DOHH2 (cell line): ENCODE results near the gene FXYD1.

Experiments
- H3F3A ChIP-seq: fragments of 200-600 bp; sonication (generic), shearing (Covaris generic); 2 replicates; pipeline ENCODE4 v1.6.0; 2016; ENCODE audit warnings: antibody characterized with exemption, mild to moderate bottlenecking; ENCODE audit not compliant: control insufficient read depth, insufficient read depth
- H3K27ac ChIP-seq: fragments of 200-600 bp; sonication (generic); 2 replicates; pipeline ENCODE4 v1.5.1; 2014; ENCODE audit warnings: low read depth, mild to moderate bottlenecking, low read length, moderate library complexity
- H3K27me3 ChIP-seq: fragments of 200-600 bp; sonication (generic); 2 replicates; pipeline ENCODE4 v1.6.1; 2014; ENCODE audit warnings: mild to moderate bottlenecking, low read length, mixed read lengths; ENCODE audit not compliant: control insufficient read depth
- H3K36me3 ChIP-seq: fragments of 200-600 bp; sonication (generic); 2 replicates; pipeline ENCODE4 v1.6.1; 2014; ENCODE audit warnings: mild to moderate bottlenecking, low read length, moderate library complexity, mixed read lengths; ENCODE audit not compliant: control insufficient read depth
- H3K4me1 ChIP-seq: fragments of 200-600 bp; sonication (generic); 2 replicates; pipeline ENCODE4 v1.6.1; 2014; ENCODE audit warnings: mild to moderate bottlenecking, low read length, mixed read lengths; ENCODE audit not compliant: control insufficient read depth
- H3K4me2 ChIP-seq: fragments of 200-600 bp; sonication (generic); 2 replicates; pipeline ENCODE4 v1.6.0; 2014; ENCODE audit warnings: mild to moderate bottlenecking, low read length, moderate library complexity
- H3K4me3 ChIP-seq: fragments of 200-600 bp; sonication (generic); 2 replicates; pipeline ENCODE4 v1.5.1; 2014; ENCODE audit warnings: mild to moderate bottlenecking, low read length, mixed read lengths
- H3K79me2 ChIP-seq: fragments of 200-600 bp; sonication (generic); 2 replicates; pipeline ENCODE4 v1.6.1; 2014; ENCODE audit warnings: mild to moderate bottlenecking, low read length, mixed read lengths; ENCODE audit not compliant: control insufficient read depth
- H3K9me2 ChIP-seq: fragments of 200-600 bp; sonication (generic); replicated peaks from 2 replicates; pipeline ENCODE4 v1.6.1; 2014; ENCODE audit warnings: mild to moderate bottlenecking, low read length, mixed read lengths; ENCODE audit not compliant: control insufficient read depth
- H3K9me3 ChIP-seq: fragments of 200-600 bp; sonication (generic); 2 replicates; pipeline ENCODE4 v1.6.1; 2014; ENCODE audit warnings: antibody characterized with exemption, low read length, mixed read lengths; ENCODE audit not compliant: control insufficient read depth, insufficient read depth
- H4K20me1 ChIP-seq: fragments of 200-600 bp; sonication (generic); 2 replicates; pipeline ENCODE4 v1.6.0; 2014; ENCODE audit warnings: low read depth, mild to moderate bottlenecking, antibody characterized with exemption, low read length, moderate library complexity; ENCODE audit not compliant: control insufficient read depth, insufficient read depth
- CTCF ChIP-seq: fragments of 200-600 bp; sonication (generic); IDR thresholded peaks from one replicate; pipeline ENCODE4 v1.5.1; 2014; ENCODE audit warnings: antibody characterized with exemption, mild to moderate bottlenecking, low read depth, low read length; ENCODE audit not compliant: poor library complexity, severe bottlenecking
- EZH2phosphoT487 ChIP-seq: fragments of 200-600 bp; sonication (generic); IDR thresholded peaks from 2 replicates; pipeline ENCODE4 v1.6.1; 2017; ENCODE audit warnings: borderline replicate concordance, mild to moderate bottlenecking, antibody characterized with exemption, low read length, moderate library complexity, mixed read lengths

FXYD1 gene

GRCh38 chr19:35144259-35144599 lies 5.6 kb downstream of the FXYD1 start:
- Histone ChIP-seq H3K4me1 (peaks cover 33% of the 10 kb centered on the region), H3K27ac (no peak overlapping the region), H3K4me3 (no peak overlapping the region)

GRCh38 chr19:35144600-35145436 lies 6.2 kb downstream of the FXYD1 start:
- Histone ChIP-seq H3K27me3 (peaks cover 25% of the 10 kb centered on the region), H3K27ac (no peak overlapping the region), H3K4me2 (no peak overlapping the region), H4K20me1 (no peaks in the 10 kb centered on the region), H3K4me1 (peaks cover 33% of the 10 kb centered on the region), H3F3A (peaks cover 8% of the 10 kb centered on the region; the same call in 1 of the 2 replicates), H3K36me3 (no peaks in the 10 kb centered on the region), H3K79me2 (no peaks in the 10 kb centered on the region), H3K4me3 (no peak overlapping the region), H3K9me2 (no peaks in the 10 kb centered on the region), H3K9me3 (no peaks in the 10 kb centered on the region)
- no peak for TF ChIP-seq EZH2phosphoT487
- TF ChIP-seq CTCF: no peak

More at GRCh38 chr19:35144259-35144599, 5.6 kb downstream of the FXYD1 start:
- H4K20me1 ChIP-seq: no peaks in the 10 kb centered on the region
- no peaks in the 10 kb centered on the region for H3K79me2 ChIP-seq
- no peak overlapping the region for H3K4me2 ChIP-seq
- no peaks in the 10 kb centered on the region for H3K9me3 ChIP-seq
- peaks cover 25% of the 10 kb centered on the region for H3K27me3 ChIP-seq
- TF ChIP-seq EZH2phosphoT487: no peak
- TF ChIP-seq CTCF: no peak
- H3K36me3 ChIP-seq: no peaks in the 10 kb centered on the region
- H3K9me2 ChIP-seq: no peaks in the 10 kb centered on the region
- H3F3A ChIP-seq: peaks cover 8% of the 10 kb centered on the region; the same call in 1 of the 2 replicates

- H4K20me1 ChIP-seq: no peaks in the 10 kb centered on the region
- no peaks in the 10 kb centered on the region for H3K9me3 ChIP-seq
- H3K4me3 ChIP-seq: no peak overlapping the region
- H3K36me3 ChIP-seq: no peaks in the 10 kb centered on the region
- H3K27me3 ChIP-seq: peaks cover 25% of the 10 kb centered on the region
- H3K79me2 ChIP-seq: no peaks in the 10 kb centered on the region
- no peak overlapping the region for H3K27ac ChIP-seq
- H3K4me1 ChIP-seq: peaks cover 19% of the 10 kb centered on the region
- peaks cover 3% of the 10 kb centered on the region; the same call in 1 of the 2 replicates for H3F3A ChIP-seq
- no peak for TF ChIP-seq EZH2phosphoT487
- TF ChIP-seq CTCF: no peak
- H3K9me2 ChIP-seq: no peaks in the 10 kb centered on the region
- no peak overlapping the region for H3K4me2 ChIP-seq
Observed at GRCh38 chr19:35146746-35147459, 8.3 kb downstream of the FXYD1 start.
